ENCODE data around the gene PLPP3.

Gene PLPP3

GRCh38 chr1:56547977-56548376 lies 31.4 kb downstream of the PLPP3 start:
- no peak for DNase-seq (ENCODE audit: low spot score)

GRCh38 chr1:56547473-56547872 lies 31.9 kb downstream of the PLPP3 start:
- no peak for DNase-seq (ENCODE audit: low spot score)

DNA sequence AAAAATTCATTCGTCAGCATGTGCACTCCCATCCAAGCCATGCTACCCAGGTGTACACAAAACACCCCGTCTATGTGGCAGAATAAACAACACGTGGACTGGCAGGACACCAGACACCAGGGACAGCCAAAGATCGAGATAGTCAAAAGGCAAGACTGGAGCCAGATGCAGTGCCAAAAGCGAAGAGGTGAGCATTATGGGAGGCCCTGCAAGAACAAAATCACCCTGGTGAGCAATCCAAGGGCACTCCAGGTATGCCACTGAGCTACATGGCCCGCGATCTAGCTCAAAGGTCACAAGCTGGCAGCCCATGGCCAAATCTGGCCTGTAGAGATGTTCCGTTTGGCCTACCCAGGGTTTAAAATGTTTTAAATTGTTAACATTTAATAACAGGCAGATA lies 33.7 kb downstream of the PLPP3 start:
- no peak for DNase-seq (ENCODE audit: low spot score)

- no peak for DNase-seq (ENCODE audit: low spot score)
These were observed 35.4 kb downstream of the PLPP3 start for GRCh38 chr1:56543783-56544612.

GRCh38 chr1:56542651-56543050 lies 36.7 kb downstream of the PLPP3 start:
- DNase-seq (ENCODE audit: low spot score) = no peak

DNA sequence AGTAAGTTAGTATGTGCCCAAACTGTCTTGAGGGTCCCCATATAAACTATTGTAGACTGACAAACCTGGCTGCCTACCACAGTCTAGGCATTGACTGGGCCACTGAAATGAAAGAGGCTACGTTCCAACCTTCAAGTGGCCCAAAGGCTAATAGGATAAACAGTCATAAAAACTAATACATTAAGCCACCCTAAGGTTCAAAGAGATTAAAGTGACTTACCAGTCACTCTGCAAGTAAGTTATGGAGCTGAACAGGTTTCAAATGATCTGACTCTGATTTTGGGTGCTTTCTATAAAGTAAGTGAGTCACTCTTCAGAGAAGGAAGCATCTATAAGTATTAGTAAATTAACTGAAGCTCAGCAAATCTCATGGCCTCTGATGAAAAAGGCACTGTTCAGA lies 38.0 kb downstream of the PLPP3 start:
- DNase-seq (ENCODE audit: low spot score) = no peak

- no peak for DNase-seq (ENCODE audit: low spot score)
These were observed 38.9 kb downstream of the PLPP3 start for GRCh38 chr1:56540467-56540866.

DNA sequence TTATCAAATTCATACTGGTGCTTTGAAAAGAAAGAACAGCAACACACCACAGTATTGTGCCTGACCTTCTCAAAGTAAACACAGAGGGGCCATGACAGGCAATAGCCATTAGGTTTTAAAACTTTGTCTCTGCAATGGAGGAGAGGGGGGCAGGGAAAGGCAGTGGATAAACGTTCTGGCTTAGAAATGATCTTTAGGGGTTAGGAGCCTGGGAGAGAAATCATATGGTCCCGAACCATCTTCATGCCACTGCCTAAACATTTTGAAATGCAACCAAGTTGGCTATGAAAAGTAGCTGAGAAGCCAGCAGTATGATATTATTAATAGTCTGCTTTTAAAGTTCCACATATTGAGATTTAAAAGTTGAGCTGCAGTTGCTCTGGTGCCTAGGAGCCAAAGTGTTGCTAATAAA lies 39.8 kb downstream of the PLPP3 start:
- DNase-seq (ENCODE audit: low spot score) = no peak

- no peak for DNase-seq (ENCODE audit: low spot score)
These were observed 40.8 kb downstream of the PLPP3 start for GRCh38 chr1:56538532-56538931.

DNA sequence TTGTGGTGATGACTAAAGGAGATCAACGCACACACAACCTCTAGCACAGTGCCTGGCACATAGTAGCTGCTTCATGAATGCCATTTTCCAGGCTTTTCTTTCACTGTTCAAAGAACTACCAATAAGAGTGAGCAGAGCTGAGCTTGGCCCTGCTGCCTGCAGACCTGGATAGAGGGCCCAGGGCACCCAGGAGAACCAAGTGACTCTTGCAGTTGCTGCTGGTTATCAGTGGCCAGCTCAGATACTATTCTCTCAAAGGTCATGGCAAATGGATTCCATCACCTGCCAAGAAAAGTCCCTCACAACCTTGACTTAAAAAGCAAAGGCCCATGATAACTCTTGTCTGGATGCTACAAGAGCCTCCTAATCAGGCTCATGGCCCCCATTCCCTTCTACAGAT lies 41.7 kb downstream of the PLPP3 start:
- DNase-seq (ENCODE audit: low spot score) = no peak

DNA sequence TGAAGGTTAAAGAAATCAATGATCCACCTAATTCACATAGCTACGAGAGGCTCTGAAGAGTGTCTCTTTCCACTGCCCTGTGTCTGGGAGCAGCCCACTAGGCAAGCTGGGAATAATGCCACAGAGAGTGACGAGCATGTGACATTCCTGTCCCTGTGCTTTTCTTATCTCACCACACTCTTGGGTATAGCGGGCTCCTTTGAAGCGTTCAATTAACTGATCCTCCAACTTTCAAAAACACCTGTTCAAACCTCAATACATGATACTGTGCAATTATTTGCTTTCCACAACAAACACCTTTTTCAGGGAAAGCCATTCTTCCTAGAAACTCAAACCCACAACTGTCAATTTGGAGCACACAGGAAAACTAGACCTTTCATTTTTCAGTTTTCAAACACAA lies 43.4 kb downstream of the PLPP3 start:
- no peak for DNase-seq (ENCODE audit: low spot score)

DNA sequence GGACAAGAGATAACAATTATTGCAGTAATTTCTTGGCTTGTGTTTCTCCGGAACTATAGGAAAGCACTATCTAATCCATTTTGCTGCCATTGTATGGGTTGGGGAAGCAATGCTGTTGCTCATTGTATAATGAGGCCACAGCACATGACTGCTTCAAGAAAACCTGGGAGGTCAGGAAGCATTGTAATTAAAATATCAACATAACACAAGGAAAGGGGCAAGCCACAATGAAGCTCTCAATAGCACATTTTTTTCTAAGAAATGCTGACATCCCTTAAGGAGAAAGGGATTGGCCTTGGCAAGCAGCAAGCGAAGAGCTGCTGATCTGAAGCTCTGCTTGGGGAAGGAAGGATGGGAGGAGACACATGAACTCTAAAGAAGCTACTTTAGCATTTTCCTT lies 44.0 kb downstream of the PLPP3 start:
- DNase-seq (ENCODE audit: low spot score) = no peak

GRCh38 chr1:56534130-56534651 lies 45.2 kb downstream of the PLPP3 start:
- DNase-seq (ENCODE audit: low spot score) = no peak

DNA sequence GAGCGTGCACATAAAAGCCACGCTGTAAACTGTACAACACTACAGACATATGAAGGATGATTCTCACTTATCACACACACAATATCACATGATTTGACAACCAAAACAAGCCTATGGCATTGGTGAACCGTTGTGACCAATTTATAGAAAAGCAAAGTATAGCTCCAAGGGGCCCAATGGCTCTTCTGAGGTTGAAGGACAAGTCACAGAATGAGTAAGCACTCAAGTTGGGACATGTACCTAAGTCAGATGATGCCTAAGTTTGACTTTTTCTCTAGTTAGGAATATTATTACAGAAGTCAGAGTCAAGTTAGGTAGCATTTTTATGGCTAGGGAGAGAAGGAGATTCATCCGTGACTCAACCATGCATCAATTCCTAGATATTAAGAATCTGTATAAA lies 45.7 kb downstream of the PLPP3 start:
- DNase-seq (ENCODE audit: low spot score) = no peak

- DNase-seq (ENCODE audit: low spot score) = no peak
These were observed 46.2 kb downstream of the PLPP3 start for GRCh38 chr1:56533197-56533596.

DNA sequence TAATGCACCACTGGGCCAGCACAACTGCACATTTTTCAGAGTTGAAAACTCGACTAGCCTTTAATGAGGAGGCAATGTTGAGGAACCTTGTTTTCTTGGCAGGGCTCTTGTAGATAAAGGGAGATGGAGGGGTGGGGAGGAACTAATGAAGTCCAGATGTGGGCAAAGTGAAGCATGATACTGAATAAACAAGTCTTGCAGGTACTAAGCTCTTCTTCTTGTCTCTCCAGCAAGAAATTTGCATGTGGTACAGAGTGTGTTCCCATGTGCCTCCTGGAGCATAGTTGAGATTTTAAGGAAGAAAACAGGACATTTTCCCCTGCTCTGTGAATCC lies 47.0 kb downstream of the PLPP3 start:
- no peak for DNase-seq (ENCODE audit: low spot score)

- DNase-seq (ENCODE audit: low spot score) = no peak
These were observed 47.6 kb downstream of the PLPP3 start for GRCh38 chr1:56531624-56532349.

- DNase-seq (ENCODE audit: low spot score) = no peak
These were observed 49.6 kb downstream of the PLPP3 start for GRCh38 chr1:56529801-56530200.

- no peak for DNase-seq (ENCODE audit: low spot score)
These were observed 51.6 kb downstream of the PLPP3 start for GRCh38 chr1:56527548-56528302.

GRCh38 chr1:56526571-56527174 lies 52.7 kb downstream of the PLPP3 start:
- no peak for DNase-seq (ENCODE audit: low spot score)

DNA sequence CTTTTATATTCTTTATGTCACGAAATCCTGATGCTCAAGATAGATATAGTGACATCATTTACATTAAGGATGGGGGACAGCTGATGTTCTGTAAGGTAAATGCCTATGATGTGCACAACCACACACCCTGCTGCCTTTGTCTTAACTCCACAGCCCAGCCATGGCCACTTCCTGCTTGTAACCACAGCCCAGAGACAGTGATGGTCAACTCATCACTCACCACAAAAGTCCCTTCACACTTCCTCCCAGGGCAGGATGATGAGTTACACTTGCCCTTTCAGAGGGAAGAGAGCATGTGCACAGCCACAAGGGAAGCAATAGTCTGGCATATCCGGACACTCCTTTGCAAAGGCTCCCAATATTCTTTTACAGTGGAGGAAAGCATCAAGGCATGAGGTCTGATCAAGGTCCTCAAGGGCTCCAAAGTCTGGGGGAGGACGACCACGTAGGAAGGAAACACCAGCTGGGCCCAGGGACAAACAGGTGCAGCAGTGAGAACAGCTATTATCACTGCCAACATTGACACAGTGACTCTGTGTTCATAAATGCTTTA lies 53.8 kb downstream of the PLPP3 start:
- peak; percentile 2 for DNase-seq (ENCODE audit: low spot score)

GRCh38 chr1:56524263-56524662 lies 55.1 kb downstream of the PLPP3 start:
- DNase-seq (ENCODE audit: low spot score) = no peak

Data from activated CD4-positive, alpha-beta T cell treated with anti-CD3 and anti-CD28 coated beads, Interleukin-2, Interleukin-4, amounts not matched to agents 100 ng/mL and 50 ng/mL, durations not matched to agents 16 hours and 8 hours (primary cell).